SH-SY5Y (cell line): ENCODE results near the gene RAB35.

Source experiments
- GATA2 ChIP-seq: IDR thresholded peaks from 2 replicates; pipeline ENCODE4 v1.6.1; 2011; ENCODE audit warnings: mild to moderate bottlenecking, low read depth, low read length
- GATA3 ChIP-seq: IDR thresholded peaks from 2 replicates; pipeline ENCODE4 v1.6.1; 2011; ENCODE audit warnings: low read depth, mild to moderate bottlenecking, low read length, moderate library complexity

DNA sequence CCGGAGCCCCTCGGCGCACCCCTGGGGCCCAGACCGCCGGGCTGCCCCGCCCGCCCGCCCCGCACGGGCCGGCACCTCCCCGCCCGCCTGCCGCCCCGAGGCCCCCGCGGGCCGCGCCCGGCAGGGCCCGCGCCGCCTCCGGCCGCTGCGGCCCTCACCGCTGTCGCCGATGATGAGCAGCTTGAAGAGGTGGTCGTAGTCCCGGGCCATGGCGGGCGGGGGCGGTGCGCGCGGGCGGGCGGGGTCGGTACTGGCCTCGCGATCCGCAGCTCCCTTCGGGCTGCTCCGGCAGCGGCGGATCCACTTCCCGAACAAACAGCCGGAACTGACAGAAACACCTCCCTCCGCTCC, at the start of gene RAB35:
- TF ChIP-seq GATA3 (no peak), GATA2 (no peak)
